Ovary (tissue), 9 donors: ENCODE results near the gene LENG8. TPM values are rescaled to one million over a fixed set of nuclear protein-coding genes. Genes with fewer than 3 reads are reported as not detected.

Source experiments
- DNase-seq, 5 donors: peaks; one replicate each; pipeline ENCODE4 v3.0.0-alpha.2; 2019 to 2020
- H3K27ac ChIP-seq, 2 donors: fragments of 200-600 bp; one replicate each; pipeline versions ENCODE4 v1.5.1 to v1.8.0; 2019 to 2022
- H3K27me3 ChIP-seq: fragments of 200-600 bp; one replicate; pipeline ENCODE4 v1.8.0; 2022
- H3K36me3 ChIP-seq: fragments of 200-600 bp; sonication (generic); one replicate; pipeline ENCODE4 v1.5.1; 2019
- H3K4me1 ChIP-seq: one replicate; pipeline ENCODE4 v1.8.1; 2013; ENCODE audit warnings: mild to moderate bottlenecking, moderate library complexity; ENCODE audit not compliant: insufficient read depth
- H3K4me3 ChIP-seq: fragments of 200-600 bp; sonication (generic); one replicate; pipeline ENCODE4 v1.5.1; 2017
- H3K9me3 ChIP-seq, 2 donors: fragments of 200-600 bp in 1 of 2; sonication (generic) in 1 of 2; one replicate each; pipeline versions ENCODE4 v1.5.1 to v1.8.1; 2013 to 2019; ENCODE audit warnings: mild to moderate bottlenecking in 1 of 2, moderate library complexity in 1 of 2
- EP300 ChIP-seq: sonication (generic); formaldehyde crosslinking; IDR thresholded peaks from one replicate; pipeline ENCODE4 v1.6.1; 2017; ENCODE audit warnings: antibody characterized with exemption
- POLR2A ChIP-seq: fragments of 450-650 bp; IDR thresholded peaks from one replicate; pipeline ENCODE4 v1.6.1; 2017; ENCODE audit warnings: antibody characterized with exemption, mild to moderate bottlenecking, moderate library complexity
- WGBS, 3 donors: extraction: QIAGEN DNeasy Blood & Tissue Kit in 1 of 3; methylation state at CpG; one replicate each; pipeline versions ENCODE4 v1.1.5 to v1.1.7; 2013 to 2017; 5-methylcytosine and 5-hydroxymethylcytosine counted together
- intact Hi-C, 4 donors: fragments of 100-400 bp; cut with DNase I; formaldehyde crosslinking; loops; one replicate each; pipeline versions ENCODE4 v1.11.0 to v1.15.1; 2022 to 2023
- polyA plus RNA-seq, 2 donors: library from polyadenylated mRNA; stranded (reverse); fragments of 200-250 nt in 1 of 2; fragments of 350-450 nt in 1 of 2; fragmentation: Illumina TruSeq in 1 of 2; extraction: RNeasy Lipid Tissue Mini Kit (QIAGEN cat#74804) in 1 of 2; gene quantifications; one replicate each; pipeline ENCODE4 v1.2.3, GENCODE V29; 2013 to 2014
- total RNA-seq, 7 donors: library from RNA; depleted of rRNA in 2 of 7; stranded (reverse); fragments of >200 nt in 2 of 7; fragmentation: NEBNext Ultra II Directional in 3 of 7; extraction: Animal tissue kit (Norgen Biotek cat#: 25700) in 3 of 7; gene quantifications; one replicate each; pipeline versions ENCODE4 v1.1.0 to v1.2.4, GENCODE V29; 2016 to 2023
- TF ChIP-seq, protein P1 (sequence below), 3 donors: fragments of 450-650 bp in 2 of 3; fragments of 200-600 bp in 1 of 3; IDR thresholded peaks; one replicate each; pipeline versions ENCODE4 v1.5.1 to v1.8.0; 2016 to 2022; ENCODE audit warnings: antibody characterized with exemption in 3 of 3, mild to moderate bottlenecking in 1 of 3
- donor health status: DM: no; HTN: no; CAD: no; lungs with moderate emphysema.
- donor health status: DM: no; HTN: no; CAD: no.
- donor health status: Bipolar disorder and iron deficiency.
- donor health status: DM: yes; HTN: yes; CAD: no.
- donor health status: DM: no; HTN: no; CAD: no.
- donor health status: DM: yes; HTN: yes; CAD: no.

LENG8 gene
- total and polyA plus RNA-seq, 9 donors, result 29.9 to 207 (median 136) TPM

- Histone ChIP-seq H3K36me3 (no peaks in the 10 kb centered on the region), H3K4me1 (peaks cover 3% of the 10 kb centered on the region), H3K27ac (peak overlapping the region in 1 of 2 donors; percentile 79), H3K27me3 (no peaks in the 10 kb centered on the region), H3K4me3 (no peak overlapping the region), H3K9me3 (no peaks in the 10 kb centered on the region)
- TF ChIP-seq, protein P1, sequence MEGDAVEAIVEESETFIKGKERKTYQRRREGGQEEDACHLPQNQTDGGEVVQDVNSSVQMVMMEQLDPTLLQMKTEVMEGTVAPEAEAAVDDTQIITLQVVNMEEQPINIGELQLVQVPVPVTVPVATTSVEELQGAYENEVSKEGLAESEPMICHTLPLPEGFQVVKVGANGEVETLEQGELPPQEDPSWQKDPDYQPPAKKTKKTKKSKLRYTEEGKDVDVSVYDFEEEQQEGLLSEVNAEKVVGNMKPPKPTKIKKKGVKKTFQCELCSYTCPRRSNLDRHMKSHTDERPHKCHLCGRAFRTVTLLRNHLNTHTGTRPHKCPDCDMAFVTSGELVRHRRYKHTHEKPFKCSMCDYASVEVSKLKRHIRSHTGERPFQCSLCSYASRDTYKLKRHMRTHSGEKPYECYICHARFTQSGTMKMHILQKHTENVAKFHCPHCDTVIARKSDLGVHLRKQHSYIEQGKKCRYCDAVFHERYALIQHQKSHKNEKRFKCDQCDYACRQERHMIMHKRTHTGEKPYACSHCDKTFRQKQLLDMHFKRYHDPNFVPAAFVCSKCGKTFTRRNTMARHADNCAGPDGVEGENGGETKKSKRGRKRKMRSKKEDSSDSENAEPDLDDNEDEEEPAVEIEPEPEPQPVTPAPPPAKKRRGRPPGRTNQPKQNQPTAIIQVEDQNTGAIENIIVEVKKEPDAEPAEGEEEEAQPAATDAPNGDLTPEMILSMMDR (IDR thresholded peaks at IDR 0.05), result no peak
- no peak for TF ChIP-seq POLR2A
- no peak for TF ChIP-seq EP300
- no peak for DNase-seq
- intact Hi-C loops, result loop anchor here in 1 of 4 donors (10.0 kb wide), 1 partner anchor 944 kb away; no protein-coding TSS in a partner anchor
- WGBS, 3 donors, result 81 to 90% (median 85%) methylated on average over 10 of the region's 10 CpGs
Measured at GRCh38 chr19:54470276-54470887, 21.4 kb downstream of the LENG8 start.

DNA sequence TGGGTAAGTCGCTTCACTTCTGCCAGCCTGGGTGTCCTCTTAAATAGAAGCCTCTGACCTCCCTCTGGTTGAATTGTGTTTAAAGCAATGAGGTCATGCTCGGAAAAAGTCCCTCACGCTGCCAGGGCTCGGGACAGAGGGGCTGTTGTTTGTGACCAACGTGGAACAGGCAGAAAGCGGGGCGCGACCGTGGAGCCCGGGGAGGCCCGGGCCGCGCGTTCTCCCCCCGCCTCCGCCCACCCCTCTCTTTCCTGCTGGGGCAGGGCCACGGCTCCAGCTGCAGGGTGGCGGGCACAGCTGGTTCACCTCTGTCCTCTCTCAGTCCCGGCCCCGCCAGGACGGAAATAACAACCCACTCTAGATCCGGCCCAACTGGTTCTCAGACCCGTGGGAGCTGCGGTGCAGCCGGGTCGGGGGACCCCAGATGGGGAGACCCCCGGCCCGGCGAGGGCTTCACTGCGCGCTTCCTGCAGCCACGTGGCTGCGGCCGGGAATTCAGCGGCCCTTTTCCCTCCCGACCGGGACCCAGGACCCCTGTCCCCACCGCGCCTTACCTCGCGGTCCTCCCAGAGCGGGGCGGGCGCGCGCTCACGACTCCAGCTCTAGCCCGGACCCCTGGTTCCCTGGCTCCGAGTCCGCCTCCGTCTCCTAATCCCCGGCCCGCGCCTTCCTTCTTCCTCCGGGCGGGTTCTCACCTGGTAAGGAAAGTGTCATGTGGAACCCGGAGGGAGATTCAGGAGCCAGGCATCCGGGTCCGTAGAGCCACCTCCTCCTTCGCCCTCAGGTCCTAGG, 22.2 kb downstream of the LENG8 start:
- Histone ChIP-seq H3K4me1 (peaks cover 3% of the 10 kb centered on the region), H3K9me3 (no peaks in the 10 kb centered on the region), H3K27me3 (no peaks in the 10 kb centered on the region), H3K4me3 (peak overlapping the region; percentile 32), H3K36me3 (no peaks in the 10 kb centered on the region), H3K27ac (peak overlapping the region; percentile 46 to 79)
- no peak for TF ChIP-seq EP300
- TF ChIP-seq, protein P1 (IDR thresholded peaks at IDR 0.05), result no peak
- no peak for TF ChIP-seq POLR2A
- 4 to 6% (median 4%) methylated on average over 58 to 60 of the region's 60 CpGs for WGBS, 3 donors
- intact Hi-C loops, result loop anchor here in 1 of 4 donors (10.0 kb wide), 1 partner anchor 944 kb away; no protein-coding TSS in a partner anchor
- peak in 3 of 5 donors; percentile 33 to 57 (median 41) for DNase-seq

GRCh38 chr19:54473071-54473891, 24.3 kb downstream of the LENG8 start, which contains the start of gene CDC42EP5:
CDC42EP5 (minus strand) TSS chr19:54473296; CDS start chr19:54465547, 7,749 bp downstream.
- TF ChIP-seq, protein P1 (IDR thresholded peaks at IDR 0.05), result no peak
- TF ChIP-seq EP300 (no peak), POLR2A (peak; percentile 55)
- DNase-seq, result peak; percentile 61 to 80 (median 77)

DNA sequence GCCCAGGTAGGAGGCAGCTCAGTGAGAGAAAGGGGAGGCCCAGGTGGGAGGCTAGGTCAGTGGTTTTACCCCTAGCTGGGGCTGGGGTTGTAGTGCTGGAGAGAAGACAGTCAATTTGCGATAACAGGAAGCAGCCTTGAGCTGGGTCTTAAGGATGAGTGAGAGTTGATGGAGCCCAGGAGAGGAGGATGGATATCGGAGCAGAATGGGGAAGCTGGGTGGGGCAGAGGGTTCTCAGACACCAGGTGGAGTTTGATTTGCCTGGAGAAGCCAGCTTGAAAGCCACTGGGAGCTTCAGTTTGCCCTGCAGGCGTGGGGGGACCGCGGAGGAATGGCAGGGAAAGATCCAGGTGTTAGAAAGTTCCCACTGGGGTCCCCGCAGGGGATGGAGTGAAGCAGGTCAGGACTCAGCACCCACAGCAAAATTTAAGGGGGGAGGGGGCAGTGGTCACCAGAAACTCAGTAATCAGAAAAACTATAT, 24.9 kb downstream of the LENG8 start:
- H3K27me3 ChIP-seq, result no peaks in the 10 kb centered on the region
- no peak for DNase-seq
- H3K4me3 ChIP-seq, result no peak overlapping the region
- H3K36me3 ChIP-seq, result no peaks in the 10 kb centered on the region
- WGBS, 3 donors, result 60 to 65% (median 60%) methylated on average over 6 of the region's 6 CpGs
- H3K4me1 ChIP-seq, result peaks cover 3% of the 10 kb centered on the region
- intact Hi-C loops, result loop anchor here in 1 of 4 donors (10.0 kb wide), 1 partner anchor 941 kb away; no protein-coding TSS in a partner anchor
- H3K9me3 ChIP-seq, result no peaks in the 10 kb centered on the region
- TF ChIP-seq POLR2A (no peak), EP300 (no peak)
- TF ChIP-seq, protein P1 (IDR thresholded peaks at IDR 0.05), result no peak
- H3K27ac ChIP-seq, result no peak overlapping the region

More at GRCh38 chr19:54473071-54473891, 24.3 kb downstream of the LENG8 start, which contains the start of gene CDC42EP5:
- H3K27ac ChIP-seq, result peak within 1 kb of the TSS in 1 of 2 donors; percentile 38
- H3K4me3 ChIP-seq, result peak within 1 kb of the TSS; percentile 43
- intact Hi-C loops, result loop anchor here in 1 of 4 donors (10.0 kb wide), 1 partner anchor 942 kb away; no protein-coding TSS in a partner anchor
- no peaks in the 10 kb centered on the region for H3K9me3 ChIP-seq
- peaks cover 3% of the 10 kb centered on the region for H3K4me1 ChIP-seq
- H3K36me3 ChIP-seq, result no peaks in the 10 kb centered on the region
- 4 to 5% (median 4%) methylated on average over 13 to 14 of the region's 14 CpGs for WGBS, 3 donors
- no peaks in the 10 kb centered on the region for H3K27me3 ChIP-seq
